H1 (cell line): Measurements from ENCODE around the gene KCNH4.

Experiments used
- ATF2 ChIP-seq: IDR thresholded peaks from 2 replicates; pipeline ENCODE4 v1.6.1; 2012; ENCODE audit warnings: low read length, inconsistent platforms
- CTCF ChIP-seq, 3 experiments: IDR thresholded peaks; 1 replicate in 2 of 3; 2 replicates in 1 of 3; pipeline versions ENCODE4 v1.5.1 to v1.6.1; 2011; ENCODE audit warnings: low read length in 3 of 3, mild to moderate bottlenecking in 3 of 3, inconsistent platforms in 2 of 3, low read depth in 1 of 3, moderate library complexity in 1 of 3; ENCODE audit not compliant: insufficient read depth in 1 of 3; ENCODE audit errors: control extremely low read depth in 1 of 3
- EGR1 ChIP-seq: IDR thresholded peaks from 2 replicates; pipeline ENCODE4 v1.6.1; 2011; ENCODE audit warnings: low read depth, low read length, borderline replicate concordance
- EP300 ChIP-seq, 2 experiments: IDR thresholded peaks; 1 replicate in 1 of 2; 2 replicates in 1 of 2; pipeline ENCODE4 v1.6.1; 2011 to 2012; ENCODE audit warnings: low read depth in 2 of 2, low read length in 2 of 2, mild to moderate bottlenecking in 2 of 2, borderline replicate concordance in 1 of 2, inconsistent platforms in 1 of 2, moderate library complexity in 1 of 2
- EZH2 ChIP-seq: fragments of 200-600 bp; sonication (generic); IDR thresholded peaks from 2 replicates; pipeline ENCODE4 v1.7.1; 2012; ENCODE audit warnings: low read depth, mild to moderate bottlenecking, moderate library complexity, low read length, inconsistent platforms; ENCODE audit not compliant: severe bottlenecking
- HDAC2 ChIP-seq, 2 experiments: fragments of 300-600 bp in 1 of 2; sonication (generic) in 1 of 2; IDR thresholded peaks; 2 replicates each; pipeline ENCODE4 v1.6.1; 2011 to 2012; ENCODE audit warnings: low read depth in 2 of 2, low read length in 2 of 2, mild to moderate bottlenecking in 2 of 2, moderate library complexity in 2 of 2, borderline replicate concordance in 1 of 2, inconsistent platforms in 1 of 2
- POLR2A ChIP-seq, 2 experiments: IDR thresholded peaks; 1 replicate in 1 of 2; 2 replicates in 1 of 2; pipeline ENCODE4 v1.6.1; 2011; ENCODE audit warnings: low read depth in 2 of 2, low read length in 2 of 2, mild to moderate bottlenecking in 2 of 2; ENCODE audit errors: control extremely low read depth in 1 of 2
- RAD21 ChIP-seq, 2 experiments: IDR thresholded peaks in 1 of 2; conservative IDR thresholded peaks in 1 of 2; 2 replicates each; pipeline ENCODE4 v1.6.1; 2011; ENCODE audit warnings: low read depth in 2 of 2, low read length in 2 of 2, improper control_type of control experiment in 1 of 2, inconsistent platforms in 1 of 2, mild to moderate bottlenecking in 1 of 2, moderate library complexity in 1 of 2
- SIN3A ChIP-seq, 2 experiments: IDR thresholded peaks in 1 of 2; conservative IDR thresholded peaks in 1 of 2; 2 replicates each; pipeline ENCODE4 v1.6.1; 2011 to 2012; ENCODE audit warnings: low read length in 2 of 2, improper control_type of control experiment in 1 of 2, low read depth in 1 of 2, mild to moderate bottlenecking in 1 of 2
- SRF ChIP-seq: IDR thresholded peaks from 2 replicates; pipeline ENCODE4 v1.6.1; 2011; ENCODE audit warnings: mild to moderate bottlenecking, low read depth, low read length, moderate library complexity
- USF2 ChIP-seq: IDR thresholded peaks from 2 replicates; pipeline ENCODE4 v1.6.1; 2011; ENCODE audit warnings: low read length, improper control_type of control experiment
- YY1 ChIP-seq: IDR thresholded peaks from 2 replicates; pipeline ENCODE4 v1.6.1; 2011; ENCODE audit warnings: low read depth, mild to moderate bottlenecking, low read length
- ZNF274 ChIP-seq: IDR thresholded peaks from 2 replicates; pipeline ENCODE4 v1.7.0; 2012; ENCODE audit warnings: low read length, borderline replicate concordance; ENCODE audit errors: extremely low read depth

GRCh38 chr17:42183741-42184711 is 3.1 kb upstream of the KCNH4 start:
- TF ChIP-seq EZH2 (peak; percentile 25), ATF2 (0 out of 2 replicates have a peak, but pooled peaks have one; percentile 18), EP300 (IDR thresholded peaks at IDR 0.05; ENCODE audit: borderline replicate concordance in 1 of 2, low read depth in 2 of 2, low read length in 2 of 2) (0 out of 3 replicates have a peak, but pooled peaks of 1 of the 2 experiments have one; percentile 72), YY1 (0 out of 2 replicates have a peak, but pooled peaks have one; percentile 38), SIN3A (conservative IDR thresholded peaks at IDR 0.05 in 1 of 2, IDR thresholded peaks at IDR 0.05 in 1 of 2; ENCODE audit: low read depth in 1 of 2, low read length in 2 of 2) (peak in 1 of 2 experiments; percentile 8; a peak in 2 of 4 replicates), POLR2A (IDR thresholded peaks at IDR 0.05; ENCODE audit: control extremely low read depth in 1 of 2, low read depth in 2 of 2, low read length in 2 of 2) (no peak), RAD21 (IDR thresholded peaks at IDR 0.05 in 1 of 2, conservative IDR thresholded peaks at IDR 0.05 in 1 of 2; ENCODE audit: low read depth in 2 of 2, low read length in 2 of 2) (peak; percentile 31 to 71; a peak in 3 of 4 replicates), USF2 (peak; percentile 30; the same call in 1 of the 2 replicates), HDAC2 (IDR thresholded peaks at IDR 0.05; ENCODE audit: borderline replicate concordance in 1 of 2, low read depth in 2 of 2, low read length in 2 of 2) (peak in 1 of 2 experiments; percentile 53; a peak in 2 of 4 replicates), CTCF (IDR thresholded peaks at IDR 0.05; ENCODE audit: control extremely low read depth in 1 of 3, insufficient read depth in 1 of 3, low read depth in 1 of 3, low read length in 3 of 3) (peak; percentile 88 to 95 (median 91)), EGR1 (no peak), ZNF274 (no peak), SRF (no peak)
